Measurements from ENCODE around the gene PNMA6F. TPM values are rescaled to one million over a fixed set of nuclear protein-coding genes. Genes with fewer than 3 reads are reported as not detected.
"Not testable (repeated sequence)": the region's sequence is repeated elsewhere in the genome, so short reads cannot be mapped to it uniquely, and the experiment has no call there.

Gene PNMA6F
- total and polyA plus RNA-seq, 2 donors from 2014 or later, result not detected

DNA sequence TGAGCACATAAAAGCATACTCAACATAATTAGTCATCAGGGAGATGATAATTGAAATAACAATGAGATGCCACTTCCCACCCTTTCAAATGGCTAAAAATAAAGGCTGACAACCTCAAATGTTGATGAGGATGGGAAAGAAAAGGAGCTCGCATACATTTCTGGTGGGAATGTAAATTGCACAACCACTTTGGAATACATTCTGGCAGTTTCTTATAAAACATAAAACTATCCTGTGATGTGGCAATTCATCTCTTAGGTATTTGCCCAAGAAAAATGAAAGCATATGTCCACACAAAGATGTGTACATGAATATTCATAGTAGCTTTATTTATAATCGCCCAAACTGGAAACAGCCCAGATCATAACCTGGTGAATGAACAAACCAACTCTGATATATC is 11.7 kb upstream of the PNMA6F start:
- Histone ChIP-seq H3K4me1 (ENCODE audit: control insufficient read depth in 2 of 3, insufficient read depth in 2 of 3, low read depth in 1 of 3, low read length in 3 of 3) (peaks cover 0 to 4% (median 0%) of the 10 kb centered on the region in 3 donors), H3K9me3 (ENCODE audit: control insufficient read depth in 2 of 3, insufficient read depth in 1 of 3, low read length in 3 of 3) (no peaks in the 10 kb centered on the region), H3K27me3 (ENCODE audit: control insufficient read depth, insufficient read depth, low read length) (no peaks in the 10 kb centered on the region), H3K4me3 (ENCODE audit: low read length in 3 of 3) (peak overlapping the region in 2 of 3 donors; percentile 58 to 62), H3K9ac (ENCODE audit: low read length in 3 of 3) (no peak overlapping the region), H3K27ac (ENCODE audit: low read depth in 2 of 2, low read length in 2 of 2) (no peak overlapping the region), H3K36me3 (ENCODE audit: control insufficient read depth in 2 of 3, insufficient read depth in 3 of 3, low read length in 3 of 3) (no peaks in the 10 kb centered on the region)
- intact Hi-C loops (cut with DNase I), result no loop called here
- peak; percentile 23 for FAIRE-seq
- DNase-seq, result no peak
- TF ChIP-seq, protein P1, sequence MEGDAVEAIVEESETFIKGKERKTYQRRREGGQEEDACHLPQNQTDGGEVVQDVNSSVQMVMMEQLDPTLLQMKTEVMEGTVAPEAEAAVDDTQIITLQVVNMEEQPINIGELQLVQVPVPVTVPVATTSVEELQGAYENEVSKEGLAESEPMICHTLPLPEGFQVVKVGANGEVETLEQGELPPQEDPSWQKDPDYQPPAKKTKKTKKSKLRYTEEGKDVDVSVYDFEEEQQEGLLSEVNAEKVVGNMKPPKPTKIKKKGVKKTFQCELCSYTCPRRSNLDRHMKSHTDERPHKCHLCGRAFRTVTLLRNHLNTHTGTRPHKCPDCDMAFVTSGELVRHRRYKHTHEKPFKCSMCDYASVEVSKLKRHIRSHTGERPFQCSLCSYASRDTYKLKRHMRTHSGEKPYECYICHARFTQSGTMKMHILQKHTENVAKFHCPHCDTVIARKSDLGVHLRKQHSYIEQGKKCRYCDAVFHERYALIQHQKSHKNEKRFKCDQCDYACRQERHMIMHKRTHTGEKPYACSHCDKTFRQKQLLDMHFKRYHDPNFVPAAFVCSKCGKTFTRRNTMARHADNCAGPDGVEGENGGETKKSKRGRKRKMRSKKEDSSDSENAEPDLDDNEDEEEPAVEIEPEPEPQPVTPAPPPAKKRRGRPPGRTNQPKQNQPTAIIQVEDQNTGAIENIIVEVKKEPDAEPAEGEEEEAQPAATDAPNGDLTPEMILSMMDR (IDR thresholded peaks at IDR 0.05; ENCODE audit: borderline replicate concordance, extremely low read depth, insufficient read depth), result no peak

DNA sequence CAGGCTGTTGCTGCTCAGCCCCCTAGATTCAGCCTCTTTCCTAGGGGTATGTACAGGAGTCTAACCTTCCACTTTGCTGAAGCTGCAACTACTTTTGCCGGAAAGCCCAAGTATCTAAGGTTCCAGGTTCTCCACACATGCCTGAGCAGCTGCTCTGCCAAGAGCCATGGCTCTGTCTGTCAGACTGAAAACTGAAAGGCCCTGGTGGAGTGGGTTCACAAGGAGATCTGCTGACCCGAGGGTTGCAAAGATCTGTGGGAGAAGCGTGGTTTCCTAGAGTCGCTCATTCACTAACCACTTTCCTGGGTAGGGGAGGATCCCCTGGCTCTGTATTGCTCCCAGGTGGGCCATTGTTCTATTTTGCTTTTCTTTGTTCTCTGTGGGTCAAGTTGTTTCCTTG is 6.0 kb upstream of the PNMA6F start:
- FAIRE-seq (no peak), DNase-seq (no peak)
- Histone ChIP-seq H3K9me3 (ENCODE audit: control insufficient read depth in 2 of 3, insufficient read depth in 1 of 3, low read length in 3 of 3) (no peaks in the 10 kb centered on the region), H3K4me3 (ENCODE audit: low read length in 3 of 3) (no peak overlapping the region), H3K4me1 (ENCODE audit: control insufficient read depth in 2 of 3, insufficient read depth in 2 of 3, low read depth in 1 of 3, low read length in 3 of 3) (no peaks in the 10 kb centered on the region), H3K27me3 (ENCODE audit: control insufficient read depth, insufficient read depth, low read length) (no peaks in the 10 kb centered on the region), H3K36me3 (ENCODE audit: control insufficient read depth in 2 of 3, insufficient read depth in 3 of 3, low read length in 3 of 3) (no peaks in the 10 kb centered on the region), H3K9ac (ENCODE audit: low read length in 3 of 3) (no peak overlapping the region), H3K27ac (ENCODE audit: low read depth in 2 of 2, low read length in 2 of 2) (no peak overlapping the region)
- intact Hi-C loops (cut with DNase I), result no loop called here
- TF ChIP-seq, protein P1 (IDR thresholded peaks at IDR 0.05; ENCODE audit: borderline replicate concordance, extremely low read depth, insufficient read depth), result no peak

DNA sequence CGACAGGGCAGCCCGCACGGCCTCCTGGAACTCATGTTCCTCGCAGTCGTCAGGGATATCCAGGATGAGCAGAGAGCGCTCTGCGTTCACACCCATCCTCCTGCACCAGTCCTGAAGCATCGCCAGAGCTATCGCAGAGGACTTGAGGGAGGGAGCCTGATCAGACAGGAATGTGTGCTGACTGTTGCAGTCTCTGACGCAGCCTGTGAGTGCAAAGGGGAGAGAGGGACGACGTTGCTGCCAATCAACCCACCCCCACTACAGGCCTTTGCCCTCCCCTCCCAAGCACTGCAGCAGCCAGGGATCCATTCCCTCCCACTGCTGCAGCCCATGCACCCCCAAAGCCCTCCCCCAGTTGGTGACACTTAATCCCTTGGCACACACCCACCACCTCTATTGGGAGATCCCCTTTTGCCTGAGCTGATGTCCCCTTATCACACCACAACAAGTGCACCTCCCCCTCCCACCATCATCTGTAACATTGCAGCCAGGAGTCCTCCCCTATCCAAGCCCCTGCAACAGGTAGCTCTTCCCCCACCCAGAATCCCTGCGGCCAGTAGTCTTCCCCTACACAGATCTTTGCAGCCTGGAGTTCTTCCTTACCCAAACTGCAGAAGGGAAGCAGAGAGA is 897 bp downstream of the PNMA6F start:
- Histone ChIP-seq H3K36me3 (ENCODE audit: control insufficient read depth in 2 of 3, insufficient read depth in 3 of 3, low read length in 3 of 3) (no peaks in the 10 kb centered on the region), H3K9ac (ENCODE audit: low read length in 3 of 3) (no peak overlapping the region), H3K27me3 (ENCODE audit: control insufficient read depth, insufficient read depth, low read length) (no peaks in the 10 kb centered on the region), H3K4me1 (ENCODE audit: control insufficient read depth in 2 of 3, insufficient read depth in 2 of 3, low read depth in 1 of 3, low read length in 3 of 3) (no peaks in the 10 kb centered on the region), H3K4me3 (ENCODE audit: low read length in 3 of 3) (no peak overlapping the region), H3K27ac (ENCODE audit: low read depth in 2 of 2, low read length in 2 of 2) (no peak overlapping the region), H3K9me3 (ENCODE audit: control insufficient read depth in 2 of 3, insufficient read depth in 1 of 3, low read length in 3 of 3) (no peaks in the 10 kb centered on the region)
- DNase-seq (no peak), FAIRE-seq (no peak)
- TF ChIP-seq, protein P1 (IDR thresholded peaks at IDR 0.05; ENCODE audit: borderline replicate concordance, extremely low read depth, insufficient read depth), result no peak
- intact Hi-C loops (cut with DNase I), result no loop called here

DNA sequence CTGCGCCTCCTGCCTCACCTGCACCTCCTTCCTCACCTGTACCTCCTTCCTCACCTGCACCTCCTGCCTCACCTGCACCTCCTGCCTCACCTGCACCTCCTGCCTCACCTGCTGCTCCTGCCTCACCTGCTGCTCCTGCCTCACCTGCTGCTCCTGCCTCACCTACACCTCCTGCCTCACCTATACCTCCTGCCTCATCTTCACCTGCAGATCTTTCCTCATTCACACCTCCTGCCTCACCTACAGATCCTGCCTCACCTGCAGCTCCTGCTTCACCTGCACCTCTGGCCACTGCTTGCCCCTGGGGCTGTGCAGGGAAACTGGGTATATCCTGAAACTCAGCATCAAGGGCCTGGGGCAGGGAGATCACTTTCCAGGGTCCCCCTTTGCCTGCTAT is 1.5 kb downstream of the PNMA6F start:
- H3K9ac ChIP-seq (ENCODE audit: low read length in 3 of 3); DNase-seq; H3K27me3 ChIP-seq (ENCODE audit: control insufficient read depth, insufficient read depth, low read length); H3K9me3 ChIP-seq (ENCODE audit: control insufficient read depth in 2 of 3, insufficient read depth in 1 of 3, low read length in 3 of 3); H3K4me1 ChIP-seq (ENCODE audit: control insufficient read depth in 2 of 3, insufficient read depth in 2 of 3, low read depth in 1 of 3, low read length in 3 of 3); H3K4me3 ChIP-seq (ENCODE audit: low read length in 3 of 3); H3K36me3 ChIP-seq (ENCODE audit: control insufficient read depth in 2 of 3, insufficient read depth in 3 of 3, low read length in 3 of 3); FAIRE-seq; H3K27ac ChIP-seq (ENCODE audit: low read depth in 2 of 2, low read length in 2 of 2); intact Hi-C loops (cut with DNase I): not testable (repeated sequence)

Measured in kidney (tissue), 14 donors.